Breast epithelium (tissue), 4 donors: ENCODE results near the gene GABRB2. TPM values are rescaled to one million over a fixed set of nuclear protein-coding genes. Genes with fewer than 3 reads are reported as not detected.

ENCODE experiments used
- DNase-seq, 2 donors: peaks; one replicate each; pipeline ENCODE4 v3.0.0-alpha.2; 2019; ENCODE audit warnings: low spot score in 2 of 2
- H3K27ac ChIP-seq, 2 donors: fragments of 200-600 bp; sonication (generic) in 1 of 2; one replicate each; pipeline ENCODE4 v1.5.1; 2016 to 2019; ENCODE audit warnings: mild to moderate bottlenecking in 1 of 2
- H3K27me3 ChIP-seq, 2 donors: fragments of 200-600 bp; sonication (generic) in 1 of 2; one replicate each; pipeline versions ENCODE4 v1.5.1 to v1.6.0; 2017 to 2019; ENCODE audit warnings: control low read depth in 1 of 2, mild to moderate bottlenecking in 1 of 2
- H3K36me3 ChIP-seq: fragments of 200-600 bp; one replicate; pipeline ENCODE4 v1.5.1; 2019
- H3K4me1 ChIP-seq, 2 donors: fragments of 200-600 bp; sonication (generic); one replicate each; pipeline ENCODE4 v1.5.1; 2016 to 2019; ENCODE audit warnings: control low read depth in 1 of 2
- H3K4me3 ChIP-seq, 3 donors: fragments of 200-600 bp; sonication (generic); 1 replicate in 2 of 3; 2 replicates in 1 of 3; pipeline ENCODE4 v1.5.1; 2016 to 2019; ENCODE audit warnings: mild to moderate bottlenecking in 3 of 3, moderate library complexity in 2 of 3
- H3K9me3 ChIP-seq, 2 donors: fragments of 200-600 bp; sonication (generic) in 1 of 2; one replicate each; pipeline ENCODE4 v1.5.1; 2016 to 2019; ENCODE audit warnings: control low read depth in 1 of 2
- CTCF ChIP-seq, 3 donors: fragments of 450-650 bp; IDR thresholded peaks; one replicate each; pipeline ENCODE4 v1.5.1; 2016 to 2017; ENCODE audit warnings: antibody characterized with exemption in 3 of 3, mild to moderate bottlenecking in 3 of 3, moderate library complexity in 3 of 3
- POLR2A ChIP-seq: fragments of 450-650 bp; IDR thresholded peaks from one replicate; pipeline ENCODE4 v1.6.1; 2016; ENCODE audit warnings: antibody characterized with exemption, mild to moderate bottlenecking, moderate library complexity
- POLR2AphosphoS5 ChIP-seq, 3 donors: sonication (generic); formaldehyde crosslinking; IDR thresholded peaks; one replicate each; pipeline ENCODE4 v1.6.1; 2017; ENCODE audit warnings: antibody characterized with exemption in 3 of 3
- intact Hi-C: fragments of 100-400 bp; cut with DNase I; formaldehyde crosslinking; loops from one replicate; pipeline ENCODE4 v1.15.1; 2023; ENCODE audit warnings: low total_unique reads
- total RNA-seq, 3 donors: library from RNA; depleted of rRNA; stranded (reverse); fragments of >200 nt; gene quantifications; one replicate each; pipeline ENCODE4 v1.1.0, GENCODE V29; 2016

Gene GABRB2
- total RNA-seq, 3 donors from 2014 or later: 0.33 to 10.7 (median 2.5) TPM

- Histone ChIP-seq H3K27me3 (no peaks in the 10 kb centered on the region), H3K4me3 (no peak overlapping the region), H3K4me1 (no peaks in the 10 kb centered on the region), H3K9me3 (no peaks in the 10 kb centered on the region), H3K36me3 (no peaks in the 10 kb centered on the region), H3K27ac (no peak overlapping the region)
- intact Hi-C loops: no loop called here
- no peak for DNase-seq
- no peak for TF ChIP-seq POLR2AphosphoS5 (IDR thresholded peaks at IDR 0.05)
- no peak for TF ChIP-seq CTCF (IDR thresholded peaks at IDR 0.05)
- no peak for TF ChIP-seq POLR2A
Measured at GRCh38 chr5:161274951-161275350, 271.6 kb downstream of the GABRB2 start.

- Histone ChIP-seq H3K4me1 (no peaks in the 10 kb centered on the region), H3K4me3 (no peak overlapping the region), H3K27me3 (no peaks in the 10 kb centered on the region), H3K27ac (no peak overlapping the region), H3K9me3 (no peaks in the 10 kb centered on the region), H3K36me3 (no peaks in the 10 kb centered on the region)
- no peak for TF ChIP-seq POLR2AphosphoS5 (IDR thresholded peaks at IDR 0.05)
- no peak for TF ChIP-seq CTCF (IDR thresholded peaks at IDR 0.05)
- no peak for TF ChIP-seq POLR2A
- DNase-seq: no peak
- intact Hi-C loops: no loop called here
Measured at GRCh38 chr5:161273410-161273809, 273.1 kb downstream of the GABRB2 start.

- H3K27ac ChIP-seq: no peak overlapping the region
- no peak for DNase-seq
Measured at GRCh38 chr5:161271816-161272215, 274.7 kb downstream of the GABRB2 start.

GRCh38 chr5:161269125-161269524, 277.4 kb downstream of the GABRB2 start:
- no peak for DNase-seq
- H3K36me3 ChIP-seq: no peaks in the 10 kb centered on the region
- intact Hi-C loops: no loop called here
- no peaks in the 10 kb centered on the region for H3K27me3 ChIP-seq
- H3K27ac ChIP-seq: no peak overlapping the region
- no peak overlapping the region for H3K4me3 ChIP-seq
- H3K4me1 ChIP-seq: no peaks in the 10 kb centered on the region
- H3K9me3 ChIP-seq: no peaks in the 10 kb centered on the region
- TF ChIP-seq POLR2A: no peak
- no peak for TF ChIP-seq POLR2AphosphoS5 (IDR thresholded peaks at IDR 0.05)
- TF ChIP-seq CTCF (IDR thresholded peaks at IDR 0.05): no peak

More at GRCh38 chr5:161271816-161272215, 274.7 kb downstream of the GABRB2 start:
- Histone ChIP-seq H3K27me3 (no peaks in the 10 kb centered on the region), H3K9me3 (no peaks in the 10 kb centered on the region), H3K36me3 (no peaks in the 10 kb centered on the region), H3K4me3 (no peak overlapping the region), H3K4me1 (no peaks in the 10 kb centered on the region)
- intact Hi-C loops: no loop called here
- TF ChIP-seq POLR2A: no peak
- no peak for TF ChIP-seq POLR2AphosphoS5 (IDR thresholded peaks at IDR 0.05)
- TF ChIP-seq CTCF (IDR thresholded peaks at IDR 0.05): no peak

GRCh38 chr5:161266954-161267353, 279.6 kb downstream of the GABRB2 start:
- Histone ChIP-seq H3K27ac (no peak overlapping the region), H3K4me1 (no peaks in the 10 kb centered on the region), H3K4me3 (no peak overlapping the region), H3K9me3 (no peaks in the 10 kb centered on the region), H3K27me3 (no peaks in the 10 kb centered on the region), H3K36me3 (no peaks in the 10 kb centered on the region)
- no peak for TF ChIP-seq POLR2AphosphoS5 (IDR thresholded peaks at IDR 0.05)
- no peak for DNase-seq
- intact Hi-C loops: no loop called here

- no peaks in the 10 kb centered on the region for H3K27me3 ChIP-seq
- H3K4me1 ChIP-seq: no peaks in the 10 kb centered on the region
- no peak overlapping the region for H3K4me3 ChIP-seq
- no peak overlapping the region for H3K27ac ChIP-seq
- DNase-seq: no peak
- TF ChIP-seq POLR2AphosphoS5 (IDR thresholded peaks at IDR 0.05) (no peak), CTCF (IDR thresholded peaks at IDR 0.05) (no peak), POLR2A (no peak)
- intact Hi-C loops: no loop called here
- no peaks in the 10 kb centered on the region for H3K36me3 ChIP-seq
- no peaks in the 10 kb centered on the region for H3K9me3 ChIP-seq
Measured at GRCh38 chr5:161265006-161265405, 281.5 kb downstream of the GABRB2 start.
